Astrocyte of the cerebellum (primary cell): Measurements from ENCODE around the gene GDPD1.
"Not testable (repeated sequence)": the region's sequence is repeated elsewhere in the genome, so short reads cannot be mapped to it uniquely, and the experiment has no call there.

Experiments
- DNase-seq: peaks from one replicate; pipeline ENCODE4 v3.0.0-alpha.2; 2011; ENCODE audit warnings: low read depth
- H3K4me3 ChIP-seq: 2 replicates; pipeline ENCODE4 v1.5.1; 2011; ENCODE audit warnings: mild to moderate bottlenecking, low read depth, low read length, moderate library complexity
- in situ Hi-C: cut with HindIII; loops from 2 replicates; pipeline ENCODE4 v1.10.0; 2017; ENCODE audit warnings: low sequenced_read_pairs
- TF ChIP-seq, protein P1 (sequence below): IDR thresholded peaks from 2 replicates; pipeline ENCODE4 v1.5.1; 2012; ENCODE audit warnings: low read length, low read depth, moderate library complexity, mild to moderate bottlenecking; ENCODE audit errors: missing control alignments

GDPD1 gene

DNA sequence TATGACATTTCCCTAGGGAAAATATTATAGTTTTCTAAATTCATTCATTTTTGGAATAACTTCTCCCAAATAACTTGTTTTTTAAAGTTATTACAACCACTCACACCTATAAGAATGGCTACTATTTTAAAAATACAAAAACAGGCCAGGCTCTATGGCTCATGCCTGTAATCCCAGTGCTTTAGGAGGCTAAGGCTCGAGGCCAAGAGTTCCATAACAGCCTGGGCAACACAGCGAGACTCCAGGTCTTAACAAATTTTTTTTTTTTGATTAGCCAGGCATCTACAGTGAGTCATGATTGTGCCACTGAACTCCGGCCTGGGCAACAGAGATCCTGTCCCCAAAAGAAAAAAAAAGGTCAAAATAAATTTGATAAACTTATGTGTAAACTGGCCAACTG, 67.6 kb downstream of the GDPD1 start:
- TF ChIP-seq, protein P1, sequence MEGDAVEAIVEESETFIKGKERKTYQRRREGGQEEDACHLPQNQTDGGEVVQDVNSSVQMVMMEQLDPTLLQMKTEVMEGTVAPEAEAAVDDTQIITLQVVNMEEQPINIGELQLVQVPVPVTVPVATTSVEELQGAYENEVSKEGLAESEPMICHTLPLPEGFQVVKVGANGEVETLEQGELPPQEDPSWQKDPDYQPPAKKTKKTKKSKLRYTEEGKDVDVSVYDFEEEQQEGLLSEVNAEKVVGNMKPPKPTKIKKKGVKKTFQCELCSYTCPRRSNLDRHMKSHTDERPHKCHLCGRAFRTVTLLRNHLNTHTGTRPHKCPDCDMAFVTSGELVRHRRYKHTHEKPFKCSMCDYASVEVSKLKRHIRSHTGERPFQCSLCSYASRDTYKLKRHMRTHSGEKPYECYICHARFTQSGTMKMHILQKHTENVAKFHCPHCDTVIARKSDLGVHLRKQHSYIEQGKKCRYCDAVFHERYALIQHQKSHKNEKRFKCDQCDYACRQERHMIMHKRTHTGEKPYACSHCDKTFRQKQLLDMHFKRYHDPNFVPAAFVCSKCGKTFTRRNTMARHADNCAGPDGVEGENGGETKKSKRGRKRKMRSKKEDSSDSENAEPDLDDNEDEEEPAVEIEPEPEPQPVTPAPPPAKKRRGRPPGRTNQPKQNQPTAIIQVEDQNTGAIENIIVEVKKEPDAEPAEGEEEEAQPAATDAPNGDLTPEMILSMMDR = no peak
- in situ Hi-C loops = no loop called here
- DNase-seq = no peak
- H3K4me3 ChIP-seq = no peak overlapping the region

DNA sequence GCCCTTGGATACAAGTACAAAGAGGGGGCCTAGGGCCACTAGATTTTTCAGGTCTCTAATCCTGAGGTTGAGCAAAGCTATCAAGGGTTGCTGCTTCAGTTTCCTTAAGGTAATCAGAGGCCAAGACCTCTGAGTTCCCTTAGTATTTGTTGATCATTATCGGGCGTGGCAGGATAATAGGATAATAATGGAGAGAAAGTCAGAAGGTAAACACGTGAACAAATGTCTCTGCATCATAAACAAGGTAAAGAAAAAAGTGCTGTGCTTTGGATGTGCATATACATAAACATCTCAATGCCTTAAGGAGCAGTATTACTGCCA, 69.6 kb downstream of the GDPD1 start:
- no peak overlapping the region for H3K4me3 ChIP-seq
- in situ Hi-C loops = no loop called here
- TF ChIP-seq, protein P1 = no peak
- DNase-seq = no peak

DNA sequence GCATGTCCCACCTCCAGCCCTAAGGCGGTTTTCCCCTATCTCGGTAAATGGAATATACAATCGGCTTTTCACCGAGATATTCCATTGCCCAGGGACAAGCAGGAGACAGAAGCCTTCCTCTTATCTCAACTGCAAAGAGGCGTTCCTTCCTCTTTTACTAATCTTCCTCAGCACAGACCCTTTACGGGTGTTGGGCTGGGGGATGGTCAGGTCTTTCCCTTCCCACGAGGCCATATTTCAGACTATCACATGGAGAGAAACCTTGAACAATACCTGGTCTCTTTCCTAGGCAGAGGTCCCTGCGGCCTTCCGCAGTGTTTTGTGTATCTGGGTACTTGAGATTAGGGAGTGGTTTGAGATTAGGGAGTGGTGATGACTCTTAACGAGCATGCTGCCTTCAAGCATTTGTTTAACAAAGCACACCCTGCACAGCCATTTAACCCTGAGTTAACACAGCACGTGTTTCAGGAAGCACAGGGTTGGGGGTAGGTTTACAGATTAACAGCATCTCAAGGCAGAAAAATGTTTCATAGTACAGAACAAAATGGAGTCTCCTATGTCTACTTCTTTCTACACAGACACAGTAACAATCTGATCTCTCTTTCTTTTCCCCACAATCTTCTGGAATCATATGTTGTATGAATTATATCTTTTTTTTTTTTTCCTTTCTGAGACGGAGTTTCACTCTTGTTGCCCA, 70.1 kb downstream of the GDPD1 start:
- H3K4me3 ChIP-seq, DNase-seq, in situ Hi-C loops: not testable (repeated sequence)

DNA sequence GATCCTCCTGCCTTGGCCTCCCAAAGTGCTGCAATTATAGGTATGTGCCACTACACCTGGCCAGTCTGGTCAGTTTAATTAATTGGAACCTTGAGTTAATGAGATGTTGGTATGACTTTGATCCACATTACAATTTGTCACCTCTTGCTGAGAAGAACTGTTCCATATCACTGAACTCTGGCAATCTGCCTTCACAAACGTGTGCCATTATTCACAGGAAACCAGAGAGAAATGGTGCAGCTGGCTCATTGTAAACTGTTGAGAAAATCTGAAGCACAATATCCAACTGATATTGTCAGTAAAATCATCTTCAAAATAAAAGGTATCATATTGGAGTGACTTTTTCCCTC, 71.8 kb downstream of the GDPD1 start:
- in situ Hi-C loops = no loop called here
- TF ChIP-seq, protein P1 = no peak
- H3K4me3 ChIP-seq = no peak overlapping the region
- no peak for DNase-seq

DNA sequence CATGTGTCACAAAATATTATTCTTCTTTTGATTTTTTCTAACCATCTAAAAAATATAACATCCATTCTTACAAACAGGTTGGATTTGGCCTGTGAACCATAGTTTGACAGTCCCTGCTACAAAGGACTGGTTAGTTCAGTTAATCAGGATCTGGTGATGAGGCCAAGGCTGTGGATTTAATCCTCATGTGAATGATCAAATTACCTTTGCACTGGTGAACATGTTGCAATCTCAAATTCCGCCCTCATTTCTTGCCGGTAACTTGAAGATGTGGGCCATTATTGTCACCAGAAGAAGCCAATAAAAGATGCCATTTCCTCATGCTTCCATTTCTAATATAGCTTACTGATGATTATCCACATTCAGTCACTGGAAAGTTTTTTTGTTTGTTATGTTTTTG, 75.9 kb downstream of the GDPD1 start:
- in situ Hi-C loops = no loop called here
- no peak overlapping the region for H3K4me3 ChIP-seq
- TF ChIP-seq, protein P1 = no peak
- no peak for DNase-seq

DNA sequence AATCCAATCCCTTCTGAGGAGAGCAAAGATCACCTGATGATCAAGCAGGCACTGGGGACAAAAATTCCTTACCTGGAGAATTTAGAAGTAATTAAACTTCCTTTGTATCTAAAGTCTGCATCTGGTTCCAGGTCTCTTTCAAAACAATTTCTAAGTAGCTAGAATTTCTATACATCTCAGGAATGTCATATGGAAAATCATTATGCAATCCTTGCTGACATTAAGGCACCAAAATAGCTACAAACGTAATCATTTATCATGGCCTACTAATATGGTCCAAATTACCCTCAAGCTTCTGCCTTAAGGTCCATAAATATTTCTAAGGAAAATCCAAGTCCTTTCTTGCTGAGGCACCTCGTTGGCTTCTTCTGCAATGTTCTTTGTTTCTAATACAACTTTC, 78.2 kb downstream of the GDPD1 start:
- DNase-seq = no peak
- no peak overlapping the region for H3K4me3 ChIP-seq
- in situ Hi-C loops = no loop called here
- TF ChIP-seq, protein P1 = no peak

DNA sequence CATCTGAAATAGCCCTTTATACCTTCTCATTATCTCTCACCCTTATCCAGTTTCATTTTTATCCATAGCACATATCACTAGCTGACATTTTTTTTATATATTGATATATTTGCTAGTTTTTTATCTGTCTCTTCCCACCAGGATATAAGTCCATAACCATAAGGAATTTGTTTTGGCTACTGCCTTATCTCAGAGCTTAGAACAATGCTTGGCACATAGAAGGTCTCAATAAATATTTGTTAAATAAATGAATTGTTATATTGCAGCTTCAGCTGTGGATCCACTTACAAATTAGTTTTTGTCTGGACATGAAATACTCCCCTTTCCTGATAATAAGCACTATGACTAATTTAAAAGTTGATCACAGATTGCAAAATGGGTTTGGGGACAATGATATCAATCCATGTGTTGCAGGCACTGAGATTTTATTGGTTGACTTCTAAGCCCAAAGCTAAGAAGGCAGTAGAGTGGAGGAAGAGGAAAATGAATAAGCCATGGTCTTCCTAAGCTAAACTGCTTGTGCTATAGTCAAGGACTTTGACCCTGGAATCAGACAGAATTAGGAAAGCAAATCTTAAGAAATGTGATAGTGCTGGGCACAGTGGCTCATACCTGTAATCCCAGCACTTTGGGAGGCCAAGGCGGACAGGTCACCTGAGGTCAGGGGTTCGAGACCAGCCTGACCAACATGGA, 79.2 kb downstream of the GDPD1 start:
- DNase-seq = no peak
- in situ Hi-C loops = no loop called here

More for the DNA sequence above, 79.2 kb downstream of the GDPD1 start:
- H3K4me3 ChIP-seq = no peak overlapping the region
- TF ChIP-seq, protein P1 = no peak
